H9 (cell line): ENCODE data around the gene TREML1. TPM values are rescaled to one million over a fixed set of nuclear protein-coding genes. Genes with fewer than 3 reads are reported as not detected.

Source experiments
- DNase-seq: peaks from one replicate; pipeline ENCODE4 v3.0.0-alpha.2; 2017
- H2AFZ ChIP-seq: one replicate; pipeline ENCODE4 v1.6.1; 2013; ENCODE audit warnings: mild to moderate bottlenecking, low read length, control low read depth, moderate library complexity
- H2AK5ac ChIP-seq: 2 replicates; pipeline ENCODE4 v1.6.1; 2013; ENCODE audit warnings: low read length, control low read depth, mixed read lengths; ENCODE audit not compliant: insufficient read length
- H2BK120ac ChIP-seq: one replicate; pipeline ENCODE4 v1.6.1; 2013; ENCODE audit warnings: low read depth, mild to moderate bottlenecking, low read length, control low read depth, inconsistent platforms; ENCODE audit not compliant: poor library complexity, severe bottlenecking
- H2BK12ac ChIP-seq: 2 replicates; pipeline ENCODE4 v1.6.1; 2013; ENCODE audit warnings: low read length, control low read depth, mixed read lengths, low read depth; ENCODE audit not compliant: insufficient read length
- H2BK15ac ChIP-seq: 2 replicates; pipeline ENCODE4 v1.6.1; 2013; ENCODE audit warnings: low read depth, low read length, control low read depth
- H2BK20ac ChIP-seq: one replicate; pipeline ENCODE4 v1.6.1; 2013; ENCODE audit warnings: low read depth, mild to moderate bottlenecking, low read length, control low read depth, inconsistent platforms; ENCODE audit not compliant: poor library complexity, severe bottlenecking
- H2BK5ac ChIP-seq: 2 replicates; pipeline ENCODE4 v1.6.1; 2013; ENCODE audit warnings: low read length, control low read depth, mixed read lengths; ENCODE audit not compliant: insufficient read length
- H3K14ac ChIP-seq: 2 replicates; pipeline ENCODE4 v1.6.1; 2013; ENCODE audit warnings: low read length, control low read depth; ENCODE audit not compliant: insufficient read depth
- H3K18ac ChIP-seq: 2 replicates; pipeline ENCODE4 v1.6.1; 2013; ENCODE audit warnings: low read depth, mild to moderate bottlenecking, mixed read lengths, low read length, control low read depth; ENCODE audit not compliant: insufficient read length
- H3K23ac ChIP-seq: 2 replicates; pipeline ENCODE4 v1.6.1; 2013; ENCODE audit warnings: low read length, control low read depth, mixed read lengths, low read depth; ENCODE audit not compliant: insufficient read length
- H3K23me2 ChIP-seq: 2 replicates; pipeline ENCODE4 v1.6.1; 2013; ENCODE audit warnings: low read depth, mild to moderate bottlenecking, mixed read lengths, low read length, control low read depth; ENCODE audit not compliant: insufficient read length, poor library complexity, severe bottlenecking
- H3K27ac ChIP-seq: 2 replicates; pipeline ENCODE4 v1.5.1; 2013; ENCODE audit warnings: low read length, control low read depth, mixed read lengths, low read depth; ENCODE audit not compliant: insufficient read length
- H3K27me3 ChIP-seq: 2 replicates; pipeline ENCODE4 v1.6.1; 2013; ENCODE audit warnings: low read length, control low read depth, inconsistent platforms; ENCODE audit not compliant: insufficient read depth
- H3K4ac ChIP-seq: 2 replicates; pipeline ENCODE4 v1.6.1; 2013; ENCODE audit warnings: low read depth, mild to moderate bottlenecking, control low read depth, inconsistent platforms, low read length, moderate library complexity
- H3K4me1 ChIP-seq: 2 replicates; pipeline ENCODE4 v1.6.1; 2013; ENCODE audit warnings: low read length, control low read depth, inconsistent platforms; ENCODE audit not compliant: insufficient read depth
- H3K4me2 ChIP-seq: 2 replicates; pipeline ENCODE4 v1.6.1; 2013; ENCODE audit warnings: low read length, control low read depth, mixed read lengths; ENCODE audit not compliant: insufficient read length, insufficient read depth
- H3K56ac ChIP-seq: 2 replicates; pipeline ENCODE4 v1.6.1; 2013; ENCODE audit warnings: low read depth, mild to moderate bottlenecking, mixed read lengths, low read length, control low read depth; ENCODE audit not compliant: insufficient read length
- H3K79me1 ChIP-seq: 2 replicates; pipeline ENCODE4 v1.6.1; 2013; ENCODE audit warnings: low read depth, mild to moderate bottlenecking, moderate library complexity, low read length, control low read depth, inconsistent platforms; ENCODE audit not compliant: insufficient read depth, poor library complexity, severe bottlenecking
- H3K79me2 ChIP-seq: 2 replicates; pipeline ENCODE4 v1.6.1; 2013; ENCODE audit warnings: low read length, control low read depth, inconsistent platforms; ENCODE audit not compliant: insufficient read depth
- H3K9ac ChIP-seq: 2 replicates; pipeline ENCODE4 v1.6.1; 2013; ENCODE audit warnings: low read length, control low read depth, mixed read lengths; ENCODE audit not compliant: insufficient read length; ENCODE audit errors: extremely low read depth
- H3K9me3 ChIP-seq: one replicate; pipeline ENCODE4 v1.6.1; 2013; ENCODE audit warnings: low read depth, low read length, inconsistent platforms; ENCODE audit not compliant: control insufficient read depth
- H3T11ph ChIP-seq: one replicate; pipeline ENCODE4 v1.6.1; 2013; ENCODE audit warnings: mild to moderate bottlenecking, low read length, control low read depth, inconsistent platforms
- H4K20me1 ChIP-seq: one replicate; pipeline ENCODE4 v1.6.1; 2013; ENCODE audit not compliant: control insufficient read depth, insufficient read length, insufficient read depth
- H4K5ac ChIP-seq: 2 replicates; pipeline ENCODE4 v1.6.1; 2013; ENCODE audit warnings: low read depth, mild to moderate bottlenecking, mixed read lengths, low read length, control low read depth; ENCODE audit not compliant: insufficient read length
- H4K8ac ChIP-seq: replicated peaks from 2 replicates; pipeline ENCODE4 v1.6.1; 2013; ENCODE audit warnings: low read length, control low read depth, mixed read lengths, low read depth; ENCODE audit not compliant: insufficient read length
- H4K91ac ChIP-seq: 2 replicates; pipeline ENCODE4 v1.6.1; 2013; ENCODE audit warnings: low read depth, mild to moderate bottlenecking, moderate library complexity, mixed read lengths, low read length, control low read depth; ENCODE audit not compliant: insufficient read length
- H3K27ac Mint-ChIP-seq, 3 experiments: 2 replicates in 2 of 3; 3 replicates in 1 of 3; pipeline ENCODE4 v1.8.0; 2020 to 2021; ENCODE audit warnings: mixed read lengths in 3 of 3, mild to moderate bottlenecking in 1 of 3, moderate library complexity in 1 of 3
- H3K27me3 Mint-ChIP-seq: 2 replicates; pipeline ENCODE4 v1.8.0; 2021; ENCODE audit warnings: low read depth, mild to moderate bottlenecking, moderate library complexity, mixed read lengths
- H3K36me3 Mint-ChIP-seq, 3 experiments: 2 replicates in 2 of 3; 3 replicates in 1 of 3; pipeline ENCODE4 v1.8.0; 2020 to 2021; ENCODE audit warnings: low read depth in 3 of 3, mixed read lengths in 3 of 3; ENCODE audit not compliant: insufficient read depth in 1 of 3
- H3K4me1 Mint-ChIP-seq, 2 experiments: 2 replicates each; pipeline ENCODE4 v1.8.0; 2020; ENCODE audit warnings: mixed read lengths in 2 of 2
- H3K4me3 Mint-ChIP-seq, 2 experiments: 2 replicates in 1 of 2; 3 replicates in 1 of 2; pipeline ENCODE4 v1.8.0; 2020 to 2021; ENCODE audit warnings: mild to moderate bottlenecking in 2 of 2, mixed read lengths in 2 of 2, moderate library complexity in 1 of 2
- H3K9me3 Mint-ChIP-seq, 2 experiments: 2 replicates in 1 of 2; 3 replicates in 1 of 2; pipeline ENCODE4 v1.8.0; 2020; ENCODE audit warnings: mild to moderate bottlenecking in 2 of 2, mixed read lengths in 2 of 2, moderate library complexity in 1 of 2
- WGBS: extraction: QIAGEN DNeasy Blood & Tissue Kit; methylation state at CpG from one replicate; pipeline ENCODE4 v1.1.7; 2013; ENCODE audit warnings: missing lambda C conversion rate, low lambda C conversion rate, mixed read lengths; ENCODE audit not compliant: insufficient read length; ENCODE audit errors: extremely low coverage; 5-methylcytosine and 5-hydroxymethylcytosine counted together
- total RNA-seq: library from RNA; stranded (reverse); gene quantifications from 2 replicates; pipeline ENCODE4 v1.2.1, GENCODE V29; 2021
- TF ChIP-seq, protein P1 (sequence below): fragments of 200-600 bp; sonication (generic); conservative IDR thresholded peaks from 3 replicates; pipeline ENCODE4 v1.8.0; 2021; ENCODE audit warnings: antibody characterized with exemption, mild to moderate bottlenecking

Gene TREML1
- total RNA-seq, 1 experiment from 2014 or later = not detected

DNA sequence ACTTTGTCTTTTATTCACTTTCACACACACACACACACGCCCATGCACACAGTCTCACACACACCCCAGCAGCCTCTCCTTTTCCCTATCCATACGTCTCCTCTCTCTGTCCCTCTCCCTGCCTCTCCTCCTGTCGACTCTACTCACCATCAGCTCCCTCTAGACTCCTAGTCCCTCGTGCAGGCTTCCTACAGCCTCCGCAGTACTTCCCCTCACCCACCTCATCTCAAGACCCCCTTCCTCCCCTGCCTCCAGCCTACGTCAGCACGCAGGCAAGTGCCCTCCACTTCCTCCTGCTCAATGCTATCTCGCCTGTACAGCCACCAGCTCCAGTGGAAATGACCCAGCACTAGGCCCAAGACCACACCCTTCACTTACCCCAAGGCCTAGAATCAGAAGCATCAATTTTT, 47.6 kb upstream of the TREML1 start:
- H3K4me2 ChIP-seq = no peak overlapping the region
- no peaks in the 10 kb centered on the region for H3K9me3 ChIP-seq
- Mint-ChIP-seq H3K36me3 (no peaks in the 10 kb centered on the region), H3K4me1 (peaks cover 14 to 15% of the 10 kb centered on the region in 2 experiments), H3K9me3 (no peaks in the 10 kb centered on the region), H3K4me3 (no peak overlapping the region), H3K27ac (peak overlapping the region in 1 of 3 experiments; percentile 13; a peak in 2 of 7 replicates), H3K27me3 (peaks cover 6% of the 10 kb centered on the region)
- H3K79me1 ChIP-seq = no peaks in the 10 kb centered on the region
- no peaks in the 10 kb centered on the region for H3K79me2 ChIP-seq
- no peak overlapping the region for H2BK5ac ChIP-seq
- H3K4me1 ChIP-seq = peaks cover 2% of the 10 kb centered on the region; the same call in 1 of the 2 replicates
- no peaks in the 10 kb centered on the region for H3K27me3 ChIP-seq
- no peak overlapping the region for H2AFZ ChIP-seq
- no peaks in the 10 kb centered on the region for H3K23me2 ChIP-seq
- H3K18ac ChIP-seq = no peak overlapping the region
- no peak overlapping the region for H3K23ac ChIP-seq
- H3K27ac ChIP-seq = no peak overlapping the region
- no peak overlapping the region for H2BK20ac ChIP-seq
- no peak overlapping the region for H2AK5ac ChIP-seq
- H4K91ac ChIP-seq = no peak overlapping the region
- no peak overlapping the region for H3K4ac ChIP-seq
- H2BK12ac ChIP-seq = no peak overlapping the region
- no peaks in the 10 kb centered on the region for H4K20me1 ChIP-seq
- H2BK120ac ChIP-seq = no peak overlapping the region
- no peak overlapping the region for H3K56ac ChIP-seq
- H3T11ph ChIP-seq = no peak overlapping the region
- TF ChIP-seq, protein P1, sequence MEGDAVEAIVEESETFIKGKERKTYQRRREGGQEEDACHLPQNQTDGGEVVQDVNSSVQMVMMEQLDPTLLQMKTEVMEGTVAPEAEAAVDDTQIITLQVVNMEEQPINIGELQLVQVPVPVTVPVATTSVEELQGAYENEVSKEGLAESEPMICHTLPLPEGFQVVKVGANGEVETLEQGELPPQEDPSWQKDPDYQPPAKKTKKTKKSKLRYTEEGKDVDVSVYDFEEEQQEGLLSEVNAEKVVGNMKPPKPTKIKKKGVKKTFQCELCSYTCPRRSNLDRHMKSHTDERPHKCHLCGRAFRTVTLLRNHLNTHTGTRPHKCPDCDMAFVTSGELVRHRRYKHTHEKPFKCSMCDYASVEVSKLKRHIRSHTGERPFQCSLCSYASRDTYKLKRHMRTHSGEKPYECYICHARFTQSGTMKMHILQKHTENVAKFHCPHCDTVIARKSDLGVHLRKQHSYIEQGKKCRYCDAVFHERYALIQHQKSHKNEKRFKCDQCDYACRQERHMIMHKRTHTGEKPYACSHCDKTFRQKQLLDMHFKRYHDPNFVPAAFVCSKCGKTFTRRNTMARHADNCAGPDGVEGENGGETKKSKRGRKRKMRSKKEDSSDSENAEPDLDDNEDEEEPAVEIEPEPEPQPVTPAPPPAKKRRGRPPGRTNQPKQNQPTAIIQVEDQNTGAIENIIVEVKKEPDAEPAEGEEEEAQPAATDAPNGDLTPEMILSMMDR = no peak
- no peak overlapping the region for H2BK15ac ChIP-seq
- H3K14ac ChIP-seq = no peak overlapping the region; the same call in 1 of the 2 replicates
- H4K8ac ChIP-seq = no peak overlapping the region
- WGBS = no CpG with 5 or more reads among the region's 8 CpGs
- no peak overlapping the region for H3K9ac ChIP-seq
- H4K5ac ChIP-seq = no peak overlapping the region
- no peak for DNase-seq
